Liver (tissue), 9 donors: ENCODE measurements around the gene PRKAR1B. TPM values are rescaled to one million over a fixed set of nuclear protein-coding genes. Genes with fewer than 3 reads are reported as not detected.

ENCODE experiments used
- DNase-seq: peaks from one replicate; pipeline ENCODE4 v3.0.0-alpha.2; 2017; ENCODE audit warnings: low spot score
- H3K27ac ChIP-seq, 2 donors: one replicate each; pipeline ENCODE4 v1.7.0; 2013; ENCODE audit warnings: inconsistent platforms in 2 of 2, low read length in 2 of 2, control low read depth in 1 of 2, low read depth in 1 of 2, mild to moderate bottlenecking in 1 of 2
- H3K27me3 ChIP-seq, 4 donors: one replicate each; pipeline versions ENCODE4 v1.6.1 to v1.7.0; 2013; ENCODE audit warnings: low read length in 3 of 4, inconsistent platforms in 1 of 4, mild to moderate bottlenecking in 1 of 4, moderate library complexity in 1 of 4; ENCODE audit not compliant: control insufficient read depth in 4 of 4, insufficient read depth in 4 of 4
- H3K36me3 ChIP-seq, 4 donors: one replicate each; pipeline versions ENCODE4 v1.6.1 to v1.7.0; 2013; ENCODE audit warnings: low read length in 3 of 4, mild to moderate bottlenecking in 3 of 4, low read depth in 1 of 4, moderate library complexity in 1 of 4; ENCODE audit not compliant: control insufficient read depth in 4 of 4, insufficient read depth in 3 of 4
- H3K4me1 ChIP-seq, 4 donors: one replicate each; pipeline versions ENCODE4 v1.6.1 to v1.7.0; 2013; ENCODE audit warnings: low read length in 3 of 4, mild to moderate bottlenecking in 3 of 4, moderate library complexity in 1 of 4; ENCODE audit not compliant: control insufficient read depth in 4 of 4, insufficient read depth in 4 of 4
- H3K4me3 ChIP-seq, 3 donors: one replicate each; pipeline versions ENCODE4 v1.6.1 to v1.7.0; 2013; ENCODE audit warnings: low read length in 3 of 3, control low read depth in 1 of 3, low read depth in 1 of 3, mild to moderate bottlenecking in 1 of 3
- H3K9ac ChIP-seq, 2 donors: one replicate each; pipeline ENCODE4 v1.7.0; 2013; ENCODE audit warnings: low read length in 2 of 2, mild to moderate bottlenecking in 2 of 2, moderate library complexity in 2 of 2, control low read depth in 1 of 2, low read depth in 1 of 2
- H3K9me3 ChIP-seq, 4 donors: one replicate each; pipeline versions ENCODE4 v1.6.1 to v1.7.0; 2013; ENCODE audit warnings: low read length in 3 of 4; ENCODE audit not compliant: control insufficient read depth in 4 of 4
- CTCF ChIP-seq: fragments of 150-350 bp; IDR thresholded peaks from 2 replicates; pipeline ENCODE4 v1.5.1; 2017; ENCODE audit warnings: improper control_type of control experiment, low read depth, low read length; ENCODE audit not compliant: missing input control
- FOXA1 ChIP-seq: IDR thresholded peaks from 2 replicates; pipeline ENCODE4 v1.6.1; 2016; ENCODE audit warnings: antibody characterized with exemption
- GABPA ChIP-seq, 2 donors: IDR thresholded peaks in 1 of 2; conservative IDR thresholded peaks in 1 of 2; 2 replicates each; pipeline ENCODE4 v1.6.1; 2016; ENCODE audit warnings: antibody characterized with exemption in 2 of 2, mild to moderate bottlenecking in 1 of 2, moderate library complexity in 1 of 2
- HNF4A ChIP-seq, 2 donors: conservative IDR thresholded peaks; 2 replicates each; pipeline ENCODE4 v1.6.1; 2016; ENCODE audit warnings: antibody characterized with exemption in 2 of 2, mild to moderate bottlenecking in 2 of 2
- JUND ChIP-seq, 2 donors: IDR thresholded peaks; 2 replicates each; pipeline ENCODE4 v1.6.1; 2016; ENCODE audit warnings: antibody characterized with exemption in 2 of 2
- NR2F2 ChIP-seq: IDR thresholded peaks from 2 replicates; pipeline ENCODE4 v1.6.1; 2016; ENCODE audit warnings: antibody characterized with exemption
- REST ChIP-seq: IDR thresholded peaks from 2 replicates; pipeline ENCODE4 v1.6.1; 2016; ENCODE audit warnings: antibody characterized with exemption, mild to moderate bottlenecking
- YY1 ChIP-seq: IDR thresholded peaks from 2 replicates; pipeline ENCODE4 v1.6.1; 2016; ENCODE audit warnings: antibody characterized with exemption, mild to moderate bottlenecking
- ZBTB33 ChIP-seq: IDR thresholded peaks from 2 replicates; pipeline ENCODE4 v1.6.1; 2016; ENCODE audit warnings: antibody characterized with exemption
- whole genome bisulfite sequencing: extraction: QIAGEN DNeasy Blood & Tissue Kit; methylation state at CpG from one replicate; pipeline ENCODE4 v1.1.7; 2013; 5-methylcytosine and 5-hydroxymethylcytosine counted together
- polyA plus RNA-seq, 2 donors: library from polyadenylated mRNA; stranded (reverse) in 1 of 2; unstranded in 1 of 2; fragments of 200-250 nt in 1 of 2; fragments of >200 nt in 1 of 2; fragmentation: Nextera tagmentation in 1 of 2; extraction: Ambion mirVana in 1 of 2; gene quantifications; one replicate each; pipeline versions ENCODE4 v1.2.1 to v1.2.3, GENCODE V29; 2013 to 2015
- total RNA-seq, 2 donors: library from RNA; depleted of rRNA; stranded (reverse); fragments of >200 nt; gene quantifications; one replicate each; pipeline ENCODE4 v1.2.3, GENCODE V29; 2014
- donor health status: healthy.
- donor health status: healthy.
- donor health status: healthy.
- donor health status: healthy.
- donor health status: healthy.

The PRKAR1B gene
- total and polyA plus RNA-seq, 4 donors = 11.1 to 14.4 (median 12.4) TPM

GRCh38 chr7:509426-510130, 217.5 kb downstream of the PRKAR1B start:
- no peak overlapping the region for H3K27ac ChIP-seq
- H3K9me3 ChIP-seq = no peaks in the 10 kb centered on the region
- TF ChIP-seq GABPA (IDR thresholded peaks at IDR 0.05 in 1 of 2, conservative IDR thresholded peaks at IDR 0.05 in 1 of 2) (no peak), JUND (IDR thresholded peaks at IDR 0.05) (no peak), YY1 (no peak), REST (no peak), FOXA1 (no peak), HNF4A (conservative IDR thresholded peaks at IDR 0.05) (no peak), ZBTB33 (no peak)
- H3K9ac ChIP-seq = no peak overlapping the region
- no peak overlapping the region for H3K4me3 ChIP-seq
- WGBS = 95% methylated on average over 20 of the region's 20 CpGs
- H3K27me3 ChIP-seq = no peaks in the 10 kb centered on the region
- H3K4me1 ChIP-seq = peaks cover 0 to 10% (median 5%) of the 10 kb centered on the region in 4 donors
- peaks cover 0 to 1% (median 0%) of the 10 kb centered on the region in 4 donors for H3K36me3 ChIP-seq
- DNase-seq = no peak

- no peak for TF ChIP-seq NR2F2
- Histone ChIP-seq H3K27me3 (no peaks in the 10 kb centered on the region), H3K27ac (no peak overlapping the region), H3K4me1 (peaks cover 0 to 19% (median 8%) of the 10 kb centered on the region in 4 donors), H3K36me3 (peaks cover 0 to 1% (median 0%) of the 10 kb centered on the region in 4 donors), H3K9ac (no peak overlapping the region), H3K4me3 (no peak overlapping the region), H3K9me3 (no peaks in the 10 kb centered on the region)
- no peak for DNase-seq
- WGBS = 90% methylated on average over 12 of the region's 12 CpGs
Observed at GRCh38 chr7:508461-509170, 218.5 kb downstream of the PRKAR1B start.

GRCh38 chr7:507623-508300, 219.3 kb downstream of the PRKAR1B start:
- H3K27me3 ChIP-seq = no peaks in the 10 kb centered on the region
- WGBS = 87% methylated on average over 17 of the region's 17 CpGs
- H3K4me1 ChIP-seq = peaks cover 3 to 27% (median 12%) of the 10 kb centered on the region in 4 donors
- H3K36me3 ChIP-seq = peaks cover 0 to 1% (median 0%) of the 10 kb centered on the region in 4 donors
- H3K9ac ChIP-seq = no peak overlapping the region
- H3K4me3 ChIP-seq = no peak overlapping the region
- no peak for DNase-seq
- no peaks in the 10 kb centered on the region for H3K9me3 ChIP-seq
- H3K27ac ChIP-seq = no peak overlapping the region
- TF ChIP-seq ZBTB33 (no peak), CTCF (no peak), REST (no peak), YY1 (no peak), HNF4A (conservative IDR thresholded peaks at IDR 0.05) (no peak), FOXA1 (no peak)
